Fibroblast of lung (primary cell): Measurements from ENCODE around the gene MCTP1. TPM values are rescaled to one million over a fixed set of nuclear protein-coding genes. Genes with fewer than 3 reads are reported as not detected.

Source experiments
- DNase-seq, 2 donors: peaks; one replicate each; pipeline versions ENCODE4 v3.0.0 to v3.0.0-alpha.2; 2010; ENCODE audit warnings: low read depth in 2 of 2
- H2AFZ ChIP-seq: 2 replicates; pipeline ENCODE4 v1.5.1; 2012; ENCODE audit warnings: low read length, control low read depth, inconsistent platforms
- H3K27ac ChIP-seq: 2 replicates; pipeline ENCODE4 v1.5.1; 2011; ENCODE audit warnings: low read length, control low read depth; ENCODE audit not compliant: insufficient read depth
- H3K27me3 ChIP-seq: 2 replicates; pipeline ENCODE4 v1.5.1; 2011; ENCODE audit warnings: mild to moderate bottlenecking, low read length; ENCODE audit not compliant: control insufficient read depth, insufficient read depth
- H3K36me3 ChIP-seq: 2 replicates; pipeline ENCODE4 v1.5.1; 2011; ENCODE audit warnings: low read length; ENCODE audit not compliant: control insufficient read depth, insufficient read depth
- H3K4me1 ChIP-seq: 2 replicates; pipeline ENCODE4 v1.5.1; 2011; ENCODE audit warnings: low read length; ENCODE audit not compliant: control insufficient read depth, insufficient read depth; ENCODE audit errors: extremely low read depth
- H3K4me2 ChIP-seq: 2 replicates; pipeline ENCODE4 v1.5.1; 2011; ENCODE audit warnings: low read length, control low read depth; ENCODE audit not compliant: insufficient read depth; ENCODE audit errors: extremely low read depth
- H3K4me3 ChIP-seq, 4 experiments: fragments of 200-600 bp in 1 of 4; sonication (generic) in 1 of 4; replicated peaks in 1 of 4; 2 replicates each; pipeline ENCODE4 v1.5.1; 2011 to 2016; ENCODE audit warnings: low read length in 4 of 4, low read depth in 3 of 4, mild to moderate bottlenecking in 3 of 4, control low read depth in 2 of 4, inconsistent platforms in 1 of 4, mixed read lengths in 1 of 4; ENCODE audit not compliant: insufficient read depth in 1 of 4; ENCODE audit errors: control extremely low read depth in 1 of 4
- H3K79me2 ChIP-seq: 2 replicates; pipeline ENCODE4 v1.5.1; 2012; ENCODE audit warnings: mild to moderate bottlenecking, low read length, inconsistent platforms; ENCODE audit not compliant: control insufficient read depth, insufficient read depth
- H3K9ac ChIP-seq: 2 replicates; pipeline ENCODE4 v1.5.1; 2011; ENCODE audit warnings: mild to moderate bottlenecking, low read length, control low read depth; ENCODE audit not compliant: insufficient read depth
- H3K9me3 ChIP-seq: 2 replicates; pipeline ENCODE4 v1.5.1; 2012; ENCODE audit warnings: low read depth, low read length; ENCODE audit not compliant: control insufficient read depth, insufficient read depth
- H4K20me1 ChIP-seq: 2 replicates; pipeline ENCODE4 v1.5.1; 2011; ENCODE audit warnings: low read length; ENCODE audit not compliant: control insufficient read depth, insufficient read depth; ENCODE audit errors: extremely low read depth
- CTCF ChIP-seq, 2 donors: IDR thresholded peaks in 1 of 2; conservative IDR thresholded peaks in 1 of 2; 1 replicate in 1 of 2; 2 replicates in 1 of 2; pipeline ENCODE4 v1.5.1; 2011 to 2012; ENCODE audit warnings: low read length in 2 of 2, control low read depth in 1 of 2, inconsistent platforms in 1 of 2, low read depth in 1 of 2, mild to moderate bottlenecking in 1 of 2
- EZH2 ChIP-seq: IDR thresholded peaks from 2 replicates; pipeline ENCODE4 v1.5.1; 2012; ENCODE audit warnings: low read length, control low read depth, mild to moderate bottlenecking; ENCODE audit errors: missing control alignments
- polyA plus RNA-seq, 2 donors: library from polyadenylated mRNA; depleted of rRNA in 1 of 2; stranded (reverse) in 1 of 2; unstranded in 1 of 2; fragments of >200 nt; gene quantifications; 2 replicates each; pipeline ENCODE4 v1.2.1, GENCODE V29; 2011 to 2012; ENCODE audit warnings: missing spikeins in 1 of 2
- total RNA-seq: library from RNA; depleted of rRNA; stranded (reverse); fragments of >200 nt; gene quantifications from 2 replicates; pipeline ENCODE4 v1.2.1, GENCODE V29; 2014

Gene MCTP1
- total and polyA plus RNA-seq, 2 donors (not counting 1 experiment from before 2014, with no cell fraction given) = 0.78 to 7.9 TPM

GRCh38 chr5:95235439-95235982 lies 49.4 kb downstream of the MCTP1 start:
- Histone ChIP-seq H3K36me3 (no peaks in the 10 kb centered on the region), H3K9ac (no peak overlapping the region), H3K4me3 (no peak overlapping the region), H3K79me2 (no peaks in the 10 kb centered on the region), H3K4me2 (no peak overlapping the region), H3K9me3 (no peaks in the 10 kb centered on the region), H2AFZ (no peak overlapping the region), H3K4me1 (no peaks in the 10 kb centered on the region), H3K27me3 (no peaks in the 10 kb centered on the region), H3K27ac (no peak overlapping the region), H4K20me1 (no peaks in the 10 kb centered on the region)
- no peak for DNase-seq
- TF ChIP-seq CTCF (conservative IDR thresholded peaks at IDR 0.05 in 1 of 2, IDR thresholded peaks at IDR 0.05 in 1 of 2; ENCODE audit: low read depth in 1 of 2, low read length in 2 of 2) = no peak
- no peak for TF ChIP-seq EZH2

GRCh38 chr5:95229646-95230045 lies 55.2 kb downstream of the MCTP1 start:
- TF ChIP-seq EZH2 (no peak), CTCF (conservative IDR thresholded peaks at IDR 0.05 in 1 of 2, IDR thresholded peaks at IDR 0.05 in 1 of 2; ENCODE audit: low read depth in 1 of 2, low read length in 2 of 2) (no peak)
- no peaks in the 10 kb centered on the region for H3K79me2 ChIP-seq
- H4K20me1 ChIP-seq = no peaks in the 10 kb centered on the region
- no peak overlapping the region for H3K9ac ChIP-seq
- H3K4me3 ChIP-seq = no peak overlapping the region
- no peaks in the 10 kb centered on the region for H3K27me3 ChIP-seq
- H2AFZ ChIP-seq = no peak overlapping the region
- H3K4me1 ChIP-seq = no peaks in the 10 kb centered on the region
- H3K36me3 ChIP-seq = no peaks in the 10 kb centered on the region
- no peak overlapping the region for H3K27ac ChIP-seq
- peak in 1 of 2 donors; percentile 4 for DNase-seq
- H3K4me2 ChIP-seq = no peak overlapping the region
- no peaks in the 10 kb centered on the region for H3K9me3 ChIP-seq

- no peak for TF ChIP-seq CTCF (conservative IDR thresholded peaks at IDR 0.05 in 1 of 2, IDR thresholded peaks at IDR 0.05 in 1 of 2; ENCODE audit: low read depth in 1 of 2, low read length in 2 of 2)
- Histone ChIP-seq H2AFZ (no peak overlapping the region), H4K20me1 (no peaks in the 10 kb centered on the region), H3K4me1 (no peaks in the 10 kb centered on the region), H3K79me2 (no peaks in the 10 kb centered on the region), H3K4me3 (no peak overlapping the region), H3K27ac (no peak overlapping the region), H3K9ac (no peak overlapping the region), H3K27me3 (no peaks in the 10 kb centered on the region), H3K4me2 (no peak overlapping the region), H3K36me3 (no peaks in the 10 kb centered on the region), H3K9me3 (no peaks in the 10 kb centered on the region)
- DNase-seq = no peak
Observed at GRCh38 chr5:95224701-95225459, 60.0 kb downstream of the MCTP1 start.
